Measurements from ENCODE around the gene RPL35A. TPM values are rescaled to one million over a fixed set of nuclear protein-coding genes. Genes with fewer than 3 reads are reported as not detected.

Gene RPL35A
- total and polyA plus RNA-seq, 2 of the 8 experiments (the other 6 are each of a cell fraction or from before 2014, with no cell fraction given) = 695 to 1,393 TPM

DNA sequence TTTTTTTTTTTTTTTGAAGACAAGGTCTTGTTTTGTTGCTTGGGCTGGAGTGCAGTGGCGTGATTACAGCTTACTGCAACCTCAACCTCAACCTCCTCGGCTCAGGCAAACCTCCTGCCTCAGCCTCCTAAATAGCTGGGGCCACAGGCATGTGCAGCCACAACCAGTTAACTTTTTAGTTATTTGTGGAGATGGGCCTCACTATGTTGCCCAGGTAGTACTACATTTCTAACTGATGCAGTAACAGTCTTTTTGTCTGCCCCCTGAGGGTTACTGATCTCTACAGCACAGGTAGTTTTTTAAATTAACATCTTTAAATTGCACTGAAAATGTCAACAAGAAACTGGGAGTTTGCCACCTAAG, 6.6 kb downstream of the RPL35A start:
- Histone ChIP-seq H3K27me3 (replicated peaks in 1 of 4; ENCODE audit: control insufficient read depth in 3 of 4, extremely low read depth in 1 of 4, insufficient read depth in 3 of 4, low read length in 3 of 4) (no peaks in the 10 kb centered on the region; a peak in 1 of 7 replicates), H2BK5ac (ENCODE audit: low read depth, low read length) (no peak overlapping the region), H3K23ac (ENCODE audit: insufficient read length) (no peak overlapping the region), H3K4me3 (ENCODE audit: extremely low read depth in 1 of 4, insufficient read depth in 2 of 4, low read depth in 3 of 4, low read length in 4 of 4) (no peak overlapping the region), H3K14ac (ENCODE audit: insufficient read length) (no peak overlapping the region), H4K8ac (ENCODE audit: extremely low read depth, insufficient read depth, low read length) (no peak overlapping the region), H3K18ac (ENCODE audit: extremely low read depth, low read length) (no peak overlapping the region), H4K20me1 (replicated peaks in 1 of 2; ENCODE audit: control insufficient read depth in 1 of 2, insufficient read depth in 2 of 2, low read length in 2 of 2) (peaks cover 4 to 14% of the 10 kb centered on the region in 2 experiments), H3K56ac (replicated peaks; ENCODE audit: insufficient read length, low read depth, low read length) (no peak overlapping the region), H3K9me3 (ENCODE audit: insufficient read depth in 2 of 2, low read depth in 1 of 2, low read length in 1 of 2) (no peaks in the 10 kb centered on the region), H2AFZ (ENCODE audit: low read length) (no peak overlapping the region), H3K4ac (replicated peaks; ENCODE audit: insufficient read length, low read depth, low read length) (no peak overlapping the region), H3K9ac (replicated peaks in 1 of 4; ENCODE audit: extremely low read depth in 1 of 4, low read depth in 3 of 4, low read length in 3 of 4) (no peak overlapping the region), H3K36me3 (ENCODE audit: control insufficient read depth in 2 of 4, insufficient read depth in 4 of 4, low read length in 3 of 4) (peaks cover 27 to 50% (median 42%) of the 10 kb centered on the region in 4 experiments), H4K91ac (replicated peaks; ENCODE audit: insufficient read length, low read length) (no peak overlapping the region), H3K27ac (ENCODE audit: low read depth, low read length) (no peak overlapping the region), H2BK120ac (replicated peaks; ENCODE audit: low read depth, low read length) (no peak overlapping the region), H2BK20ac (ENCODE audit: low read length) (no peak overlapping the region), H2AK5ac (ENCODE audit: low read depth, low read length) (no peak overlapping the region), H3K4me2 (ENCODE audit: insufficient read depth in 1 of 2, low read depth in 2 of 2, low read length in 2 of 2) (no peak overlapping the region), H2BK15ac (ENCODE audit: low read length) (no peak overlapping the region), H3K23me2 (ENCODE audit: low read depth, low read length) (peaks cover 9% of the 10 kb centered on the region), H3K4me1 (replicated peaks in 1 of 4; ENCODE audit: control insufficient read depth in 3 of 4, insufficient read depth in 4 of 4, low read length in 3 of 4) (peaks cover 0 to 5% (median under 1%) of the 10 kb centered on the region in 4 experiments; a peak in 5 of 7 replicates), H4K5ac (ENCODE audit: insufficient read length, low read depth, low read length) (no peak overlapping the region), H2BK12ac (ENCODE audit: low read depth, low read length) (no peak overlapping the region), H3K79me2 (ENCODE audit: control insufficient read depth in 1 of 2, insufficient read depth in 2 of 2, low read length in 2 of 2) (peaks cover 0 to 22% of the 10 kb centered on the region in 2 experiments; a peak in 2 of 4 replicates), H3K79me1 (ENCODE audit: low read depth, low read length) (no peaks in the 10 kb centered on the region)
- ChIA-PET CTCF (ENCODE audit: partially characterized antibody) (interaction anchor here (0.6 kb wide), 1 partner anchor 163 kb away, joined by 4 read pairs; no protein-coding TSS in a partner anchor), POLR2A (ENCODE audit: partially characterized antibody) (interaction anchor here (0.7 to 2.5 kb wide), 10 partner anchors 8 to 125 kb away, joined by 3 to 9 read pairs (median 4); no protein-coding TSS in a partner anchor)
- DNase-seq (ENCODE audit: low read depth in 1 of 2, low spot score in 2 of 2) = no peak
- FAIRE-seq = no peak
- TF ChIP-seq KDM1A (IDR thresholded peaks at IDR 0.05; ENCODE audit: borderline replicate concordance, low read length) (0 out of 2 replicates have a peak, but pooled peaks have one; percentile 8), POLR2AphosphoS5 (IDR thresholded peaks at IDR 0.05; ENCODE audit: low read depth, low read length) (peak; percentile 80; the same call in 1 of the 2 replicates), CBX8 (IDR thresholded peaks at IDR 0.05; ENCODE audit: borderline replicate concordance, low read depth, low read length) (no peak), JUN (IDR thresholded peaks at IDR 0.05; ENCODE audit: low read depth, low read length) (no peak), POLR2A (IDR thresholded peaks at IDR 0.05; ENCODE audit: control extremely low read depth in 1 of 2, low read depth in 2 of 2, low read length in 2 of 2) (peak; percentile 25 to 49; a peak in 2 of 3 replicates)
- WGBS, 2 experiments (ENCODE audit: extremely low coverage in 1 of 2, insufficient coverage in 1 of 2, insufficient read length in 1 of 2, insufficient replicate concordance in 2 of 2, low coverage in 1 of 2, low lambda C conversion rate in 2 of 2, missing lambda C conversion rate in 1 of 2) = 87% methylated on average over 2 of the region's 2 CpGs; no CpG with 5 or more reads in 1 of the 2 experiments
